ENCODE results near the gene MYOZ3.

MYOZ3 gene, protein sequence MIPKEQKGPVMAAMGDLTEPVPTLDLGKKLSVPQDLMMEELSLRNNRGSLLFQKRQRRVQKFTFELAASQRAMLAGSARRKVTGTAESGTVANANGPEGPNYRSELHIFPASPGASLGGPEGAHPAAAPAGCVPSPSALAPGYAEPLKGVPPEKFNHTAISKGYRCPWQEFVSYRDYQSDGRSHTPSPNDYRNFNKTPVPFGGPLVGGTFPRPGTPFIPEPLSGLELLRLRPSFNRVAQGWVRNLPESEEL

DNA sequence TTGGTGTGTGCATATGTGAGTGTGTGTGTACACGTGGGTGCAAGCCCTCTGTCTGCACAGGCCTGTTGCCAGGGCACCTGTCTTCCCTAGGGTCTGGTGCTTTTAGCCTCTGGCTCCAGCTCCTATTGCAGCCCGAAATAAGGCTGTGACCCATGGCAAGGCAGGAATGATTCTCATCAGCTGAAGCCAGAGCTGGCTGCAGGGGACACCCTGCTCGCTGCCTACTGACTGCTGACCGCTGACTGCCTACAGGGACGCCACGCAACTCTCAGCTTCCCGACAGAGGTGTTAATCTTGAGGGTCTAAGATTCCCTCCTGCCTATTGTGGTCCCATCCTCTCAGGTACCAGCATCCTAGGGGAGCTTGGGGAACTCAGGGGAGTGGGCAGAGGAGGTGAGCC is at the start of gene MYOZ3:
TSS of gene MYOZ3 (plus strand) at position 166 of the 400 bp plus-strand sequence. CDS start 1,691 bp downstream, outside the sequence.
- no peak for DNase-seq (ENCODE audit: low read depth)

DNA sequence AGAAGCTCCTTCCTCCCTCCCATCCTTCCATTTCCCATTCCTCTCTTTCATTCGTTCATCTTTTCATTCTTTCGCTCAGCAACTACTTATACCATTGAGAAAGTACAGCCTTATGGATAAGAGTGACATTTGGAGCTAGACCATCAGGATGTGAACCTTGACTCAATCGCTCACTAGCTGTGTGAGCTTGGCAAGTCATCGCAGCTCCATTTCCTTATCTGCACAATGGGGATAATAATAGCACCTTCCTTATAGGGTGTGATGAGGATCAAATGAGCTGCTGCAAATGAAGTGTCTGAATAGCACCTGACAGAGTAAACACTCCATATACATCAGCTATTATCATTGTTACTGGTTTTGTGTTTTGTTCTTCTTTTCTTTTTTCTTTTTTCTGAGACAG is 48.6 kb upstream of the MYOZ3 start:
- DNase-seq (ENCODE audit: low read depth): no peak

DNA sequence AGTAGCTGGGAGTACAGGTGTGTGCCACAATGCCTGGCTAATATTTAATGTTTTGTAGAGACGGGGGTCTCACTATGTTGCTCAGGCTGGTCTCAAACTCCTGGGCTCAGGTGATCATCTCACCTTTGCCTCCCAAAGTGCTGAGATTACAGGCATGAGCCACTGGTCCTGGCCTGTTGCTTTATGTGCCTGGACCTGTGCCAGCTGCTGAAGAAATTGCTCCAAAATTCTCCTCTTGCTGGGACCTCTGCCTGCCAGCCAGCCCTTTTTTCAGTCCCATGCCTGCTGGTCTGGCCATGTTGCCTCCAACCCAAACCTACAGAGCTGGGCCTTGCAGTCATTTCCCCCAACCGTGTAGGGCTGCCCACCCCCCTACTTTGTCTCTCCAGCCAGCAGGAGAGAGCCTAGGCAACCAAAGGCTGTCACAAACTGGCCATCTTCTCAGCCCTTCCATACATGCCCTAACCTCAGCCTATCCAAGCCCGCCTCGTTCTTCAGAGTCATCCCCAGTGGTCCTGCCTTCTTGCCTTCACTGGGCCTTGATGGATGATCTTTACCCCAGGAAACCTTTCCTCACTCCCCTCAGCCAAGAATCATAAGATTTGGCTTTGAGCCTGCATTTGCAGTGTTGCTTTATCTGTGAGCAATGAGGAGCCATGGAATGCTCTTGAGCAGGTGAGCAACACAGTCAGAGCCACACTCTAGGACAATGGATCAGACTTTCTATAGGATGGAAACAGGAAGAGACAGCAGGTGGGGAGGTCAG is 48.0 kb upstream of the MYOZ3 start:
- DNase-seq (ENCODE audit: low read depth): no peak

DNA sequence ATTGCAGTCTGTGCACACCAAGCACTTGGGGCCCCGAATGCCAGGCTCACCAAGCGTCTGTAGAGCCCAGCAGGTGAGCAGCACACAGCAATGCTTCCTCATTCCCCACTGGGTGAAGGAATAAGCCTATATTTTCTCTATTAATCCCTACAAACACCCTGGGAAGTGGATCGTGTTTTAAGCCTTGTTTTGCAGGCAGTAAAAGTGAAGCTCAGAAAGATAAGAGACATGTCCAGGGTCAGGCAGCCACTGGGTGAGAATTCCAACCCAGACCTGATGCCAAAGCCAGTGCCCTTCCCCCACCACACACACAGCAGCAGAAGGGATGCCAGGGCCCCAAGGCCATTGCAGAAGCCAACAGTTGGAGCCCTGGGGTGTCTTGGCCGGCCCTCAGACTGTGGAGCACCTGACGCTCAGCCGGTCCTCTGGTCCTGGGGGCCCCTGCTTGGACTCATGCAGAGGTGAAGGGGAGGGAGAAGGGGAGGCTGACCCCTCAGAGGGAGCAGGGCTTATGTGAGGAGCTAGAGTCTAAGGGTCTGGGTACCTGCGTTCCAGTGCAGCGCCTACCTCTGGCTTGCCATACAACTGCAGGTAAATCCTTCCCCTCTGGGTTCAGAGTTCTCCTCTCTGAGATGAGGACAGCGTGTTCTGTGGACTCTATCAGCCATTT is 46.9 kb upstream of the MYOZ3 start:
- DNase-seq (ENCODE audit: low read depth): no peak

DNA sequence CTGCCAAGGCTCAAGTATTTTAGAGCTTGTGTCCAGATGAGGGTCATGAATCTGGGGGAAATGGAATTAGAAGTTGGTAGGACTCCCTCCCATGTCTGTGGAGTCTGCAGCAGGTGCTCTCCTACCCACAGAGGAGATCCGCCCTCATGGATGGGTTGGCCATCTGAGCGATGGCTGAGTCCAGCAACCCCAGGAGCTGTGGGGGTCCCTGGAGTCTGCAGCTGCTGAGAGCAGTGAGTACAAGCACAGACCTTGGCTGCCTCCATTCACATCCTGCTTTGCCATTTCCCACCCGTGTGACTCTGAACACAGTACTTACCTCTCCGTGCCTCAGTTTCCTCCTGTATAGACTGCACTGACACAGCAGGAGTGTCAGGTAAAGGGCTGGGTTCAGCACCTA is 46.4 kb upstream of the MYOZ3 start:
- DNase-seq (ENCODE audit: low read depth): no peak

DNA sequence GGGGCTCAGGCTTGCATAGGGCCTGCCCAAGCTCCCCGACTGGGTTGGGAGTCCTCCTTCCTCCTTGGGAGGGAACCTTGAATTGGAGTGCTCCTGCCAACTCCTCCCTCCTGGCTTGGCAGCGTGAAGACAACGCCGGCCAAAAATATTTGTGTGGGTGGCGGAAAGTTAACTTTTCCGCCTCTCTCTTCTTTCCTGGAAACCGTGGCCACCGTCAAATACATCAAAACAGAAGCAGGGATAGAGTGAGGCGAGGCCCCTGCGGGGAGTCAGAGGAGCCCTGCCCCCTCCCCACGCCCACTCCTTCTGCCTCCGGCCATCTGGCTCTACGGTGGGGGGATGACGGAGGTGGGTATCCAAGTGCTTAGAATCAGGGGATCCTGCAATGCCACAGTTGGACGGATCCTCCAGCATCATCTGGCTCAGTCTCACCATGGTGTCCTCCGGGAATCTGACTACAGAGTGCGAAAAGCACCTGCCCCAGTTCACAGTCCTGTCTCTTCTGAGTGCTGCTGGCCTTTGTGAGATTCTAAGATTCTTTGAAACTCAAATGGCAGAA is 45.8 kb upstream of the MYOZ3 start:
- DNase-seq (ENCODE audit: low read depth): no peak

DNA sequence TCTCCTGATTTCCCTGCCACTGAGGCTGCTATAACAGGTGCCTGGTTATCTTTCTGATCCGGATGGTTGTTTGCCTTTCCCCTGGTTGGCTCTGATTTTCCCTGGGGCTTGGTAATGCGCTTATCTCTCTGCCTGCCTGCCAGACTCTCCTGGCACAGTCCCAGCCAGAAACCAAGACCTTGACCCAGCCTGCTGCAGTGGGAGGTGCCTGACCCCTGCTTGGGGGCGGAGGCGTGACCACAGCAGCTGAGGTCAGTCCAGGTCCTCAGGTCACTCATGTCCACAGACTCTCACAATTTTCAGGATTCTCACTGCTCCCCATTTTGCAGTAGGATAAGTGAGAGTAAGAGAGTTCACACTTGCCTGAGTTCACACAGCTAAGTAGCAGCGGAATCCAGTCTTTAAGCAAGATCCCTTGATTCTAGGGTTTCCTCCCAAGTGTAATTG is 45.0 kb upstream of the MYOZ3 start:
- DNase-seq (ENCODE audit: low read depth): no peak

DNA sequence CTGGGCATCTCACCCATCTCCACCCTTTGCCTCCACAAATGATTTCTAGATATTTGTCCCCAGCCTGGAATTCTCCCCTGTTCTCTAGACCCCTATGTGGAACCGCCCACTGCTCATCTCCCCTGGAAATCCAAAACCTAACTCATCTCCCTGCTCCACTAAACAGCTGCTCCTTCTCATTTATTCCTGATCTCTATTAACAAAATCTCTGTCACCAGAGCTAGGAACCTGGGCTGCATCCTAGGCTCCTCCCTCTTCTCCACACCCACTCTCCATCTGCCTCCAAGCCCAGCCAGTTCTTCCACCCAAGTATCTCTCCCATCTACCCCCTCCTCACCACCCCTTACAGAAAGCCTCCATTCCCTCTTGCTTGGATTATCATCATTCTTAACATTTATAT is 44.5 kb upstream of the MYOZ3 start:
- no peak for DNase-seq (ENCODE audit: low read depth)

DNA sequence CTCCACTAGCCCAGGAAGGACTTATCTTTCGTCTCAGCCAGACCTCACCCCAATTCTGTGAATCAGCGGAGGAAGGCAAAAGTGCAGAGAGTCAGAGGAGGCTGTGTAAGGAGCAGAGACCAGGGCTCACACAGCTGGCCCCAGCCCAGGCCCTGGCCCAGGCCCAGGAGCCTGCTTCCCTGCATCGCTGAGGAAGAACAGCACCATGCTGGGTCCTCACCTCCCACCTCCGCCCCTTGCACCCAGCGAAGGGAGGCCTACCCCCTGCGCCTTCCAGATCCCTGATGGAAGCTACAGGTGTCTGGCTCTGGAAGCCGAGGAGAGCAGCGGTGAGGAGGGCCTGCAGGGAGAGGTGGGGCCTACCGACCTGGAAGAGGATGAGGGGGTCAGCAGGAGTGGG is 42.9 kb upstream of the MYOZ3 start:
- DNase-seq (ENCODE audit: low read depth): no peak

DNA sequence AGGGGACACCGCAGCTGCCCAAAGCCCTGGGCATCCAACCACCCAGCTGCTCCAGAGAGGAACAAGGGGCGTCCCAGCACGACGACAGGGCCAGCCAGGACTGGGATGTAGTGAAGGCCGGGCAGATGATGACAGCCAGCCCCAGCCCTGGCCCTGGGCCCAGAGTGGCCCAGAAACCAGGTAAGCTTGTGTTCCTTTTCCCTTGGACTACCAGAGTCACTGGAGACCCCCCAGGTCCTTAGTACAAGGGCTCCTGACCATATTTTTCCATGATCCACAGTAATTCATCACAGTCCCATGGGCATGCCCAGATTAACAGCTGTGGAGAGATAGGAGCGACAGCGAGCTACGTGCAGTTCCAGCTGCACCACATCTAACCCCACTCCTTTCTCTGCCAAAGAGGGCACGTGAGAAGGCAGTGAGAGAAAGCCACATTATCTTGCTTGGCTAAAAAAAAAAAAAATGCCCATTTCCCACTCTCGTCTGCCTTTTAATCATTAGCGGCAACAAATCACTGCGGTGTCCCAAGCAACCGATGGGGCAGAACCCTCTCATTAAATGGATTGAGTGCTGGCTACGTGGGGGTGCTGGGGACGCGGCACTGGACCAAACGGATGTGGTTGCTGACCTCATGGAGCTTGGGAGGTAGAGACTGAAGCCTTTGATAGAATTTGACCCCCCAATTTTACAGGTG is 42.3 kb upstream of the MYOZ3 start:
- DNase-seq (ENCODE audit: low read depth): no peak

DNA sequence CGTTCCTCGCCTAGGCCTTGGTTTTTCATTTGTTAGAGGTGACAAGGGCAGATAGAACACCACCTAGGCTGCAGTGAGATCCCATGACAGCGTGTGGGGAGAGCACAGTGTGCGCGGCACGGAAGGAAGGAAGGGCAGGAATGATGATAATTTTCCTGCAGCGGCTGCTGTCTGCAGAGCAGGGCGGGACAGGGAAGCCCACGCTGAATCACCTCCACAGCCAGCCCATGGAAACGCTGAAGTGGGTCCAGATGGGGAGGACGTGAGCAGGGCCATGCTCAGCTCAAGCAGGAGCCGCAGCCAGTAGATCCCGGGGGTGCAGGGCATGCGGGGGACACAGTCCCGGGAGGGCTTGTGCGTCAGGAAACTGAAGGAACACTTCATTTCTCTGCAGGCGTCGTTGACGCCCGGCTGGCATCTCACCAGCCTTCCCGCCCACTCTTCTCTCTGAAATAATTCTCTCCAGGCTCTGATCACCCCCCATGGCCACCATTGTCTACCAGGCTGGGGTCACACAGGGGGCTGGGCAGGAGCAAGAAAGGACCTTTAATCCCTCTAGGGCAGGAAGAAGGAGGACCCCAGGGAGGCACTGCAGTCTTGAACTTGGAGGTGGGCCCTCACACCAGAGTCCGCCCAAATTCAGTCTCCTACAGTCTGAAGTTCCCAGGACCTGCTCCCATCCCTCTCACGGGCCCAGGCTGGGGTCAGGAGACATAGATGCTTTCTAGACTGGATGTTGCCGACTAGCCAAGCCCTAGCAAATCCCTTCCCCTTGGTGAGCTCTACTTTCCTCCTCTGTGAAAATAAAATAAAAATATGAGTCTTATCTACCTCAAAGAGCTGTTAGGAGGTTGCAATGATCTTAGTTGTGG is 41.5 kb upstream of the MYOZ3 start:
- no peak for DNase-seq (ENCODE audit: low read depth)

DNA sequence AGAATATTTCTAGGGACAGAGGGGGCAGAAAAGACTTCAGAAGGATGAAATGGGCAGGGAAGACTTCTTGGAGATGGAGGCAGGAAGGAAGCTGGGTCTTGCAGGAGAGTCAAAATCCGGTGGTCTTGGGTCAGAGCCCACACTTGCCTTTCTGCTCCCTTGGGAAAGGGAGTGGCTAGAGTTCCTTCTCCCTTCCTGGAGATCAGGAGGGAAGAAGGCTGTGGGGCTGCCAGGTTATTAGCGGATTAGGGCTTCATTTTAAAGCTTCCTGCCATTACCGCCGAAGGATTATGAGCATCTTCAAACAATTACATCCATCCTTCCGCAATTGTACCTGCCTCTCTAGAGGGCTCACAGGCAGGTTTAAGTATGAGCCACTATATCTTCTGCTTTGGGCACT is 39.8 kb upstream of the MYOZ3 start:
- DNase-seq (ENCODE audit: low read depth): no peak

DNA sequence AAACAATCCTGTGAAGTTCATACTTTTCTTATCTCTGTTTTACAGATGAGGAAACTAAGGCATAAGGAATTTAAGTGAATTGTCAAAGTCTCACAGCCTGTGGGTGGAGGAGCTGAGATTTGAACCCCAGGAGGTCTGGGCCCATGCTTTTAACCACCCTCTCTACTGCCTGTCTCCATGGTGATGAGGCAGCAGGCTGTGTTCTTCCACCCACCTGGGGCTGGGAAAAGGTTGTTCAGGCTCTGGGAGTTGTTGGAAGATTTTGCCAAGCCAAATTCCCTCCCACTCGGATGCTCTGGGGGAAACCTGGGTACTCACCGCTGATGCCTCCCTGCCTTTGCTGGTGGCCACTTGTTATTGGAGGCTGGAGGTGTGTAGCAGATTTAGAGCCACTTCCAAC is 38.9 kb upstream of the MYOZ3 start:
- DNase-seq (ENCODE audit: low read depth): no peak

DNA sequence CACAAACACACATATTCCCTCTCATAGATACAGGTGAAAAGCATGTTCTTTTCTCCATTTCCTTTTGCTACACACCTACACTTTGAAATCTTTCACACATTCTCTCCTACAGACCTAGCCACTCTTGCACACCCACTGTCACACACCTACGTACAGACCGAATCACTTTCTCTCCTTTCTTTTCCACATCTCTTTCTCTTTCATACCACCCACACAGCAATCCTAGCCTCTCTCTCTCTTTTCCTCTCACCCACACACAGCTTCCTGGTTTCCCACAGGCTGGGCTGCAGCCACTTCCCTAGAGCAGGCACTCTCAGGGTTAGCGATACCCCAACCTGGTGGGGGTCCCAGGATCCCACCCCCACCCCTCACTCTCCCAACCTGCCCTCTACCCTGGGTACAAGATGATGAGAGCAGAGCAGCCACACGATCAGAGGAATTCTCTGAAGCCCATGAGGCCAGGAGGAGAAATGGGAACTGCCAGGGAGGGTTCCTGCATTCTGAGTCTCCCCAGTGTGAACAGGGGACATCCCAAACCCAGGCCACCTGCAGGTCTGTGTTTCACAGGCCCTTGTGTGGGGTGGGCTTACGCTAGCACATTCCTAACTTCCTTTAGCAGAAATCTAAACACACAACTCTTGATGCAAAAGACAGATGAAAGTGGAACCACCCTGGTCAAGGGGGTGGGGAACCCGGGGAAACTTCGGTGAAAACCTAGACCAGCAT is 37.7 kb upstream of the MYOZ3 start:
- no peak for DNase-seq (ENCODE audit: low read depth)

DNA sequence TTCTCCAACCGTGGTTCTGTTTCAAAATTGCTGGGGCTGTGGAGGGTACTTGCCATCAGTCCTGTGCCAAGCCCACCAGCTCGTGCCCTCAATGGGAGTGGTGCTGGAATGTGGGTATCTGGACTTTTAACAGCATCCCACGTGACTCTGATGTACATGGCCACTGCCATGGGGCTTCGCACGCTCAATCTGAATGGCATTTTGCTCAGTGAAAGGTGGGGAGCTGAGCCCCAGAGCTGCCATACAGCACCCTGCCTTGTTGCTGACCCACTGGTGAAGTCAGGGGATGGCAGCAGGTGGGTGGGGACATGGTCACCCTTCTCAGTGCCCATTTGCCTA is 37.2 kb upstream of the MYOZ3 start:
- DNase-seq (ENCODE audit: low read depth): no peak

DNA sequence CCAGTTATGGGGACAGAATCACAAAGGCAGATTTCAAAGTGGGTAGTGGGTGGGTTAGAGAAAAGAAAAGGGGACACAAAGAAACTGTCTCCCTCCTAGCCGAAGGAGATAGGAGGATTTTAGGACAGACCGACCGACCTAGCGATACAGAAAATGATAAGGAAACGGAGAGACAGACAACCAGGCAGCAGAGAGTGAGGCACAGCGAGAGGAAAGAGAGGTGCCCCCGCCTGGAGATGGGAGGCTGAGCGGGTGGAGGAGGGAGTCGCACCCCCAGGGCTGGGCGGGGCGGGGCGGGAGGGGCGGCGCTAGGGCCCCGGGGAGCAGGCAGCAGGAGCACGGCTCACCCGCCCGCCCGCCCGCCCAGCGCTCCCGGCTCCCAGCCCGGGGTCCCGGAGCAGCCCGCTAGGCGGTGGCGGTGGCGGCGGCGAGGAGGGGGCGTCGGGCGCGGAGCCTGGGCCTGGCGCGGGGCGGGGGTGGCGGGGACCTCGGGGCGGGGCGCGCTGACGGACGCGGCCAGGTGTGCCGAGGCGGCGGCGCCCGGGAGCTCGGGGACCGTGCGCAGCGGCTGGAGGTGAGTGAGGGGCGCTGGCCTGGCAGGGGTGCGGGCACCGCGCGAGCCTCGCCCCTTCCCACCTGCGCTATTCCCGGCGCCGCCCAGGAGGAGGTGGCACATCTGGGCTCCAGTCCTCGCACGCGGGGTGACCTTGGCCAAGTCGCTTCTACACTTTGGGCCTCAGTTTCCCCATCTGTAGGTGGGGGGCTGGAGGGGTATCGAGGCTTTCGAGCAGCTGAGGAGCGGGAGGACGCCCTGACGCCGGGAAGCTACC is 36.5 kb upstream of the MYOZ3 start:
- no peak for DNase-seq (ENCODE audit: low read depth)

DNA sequence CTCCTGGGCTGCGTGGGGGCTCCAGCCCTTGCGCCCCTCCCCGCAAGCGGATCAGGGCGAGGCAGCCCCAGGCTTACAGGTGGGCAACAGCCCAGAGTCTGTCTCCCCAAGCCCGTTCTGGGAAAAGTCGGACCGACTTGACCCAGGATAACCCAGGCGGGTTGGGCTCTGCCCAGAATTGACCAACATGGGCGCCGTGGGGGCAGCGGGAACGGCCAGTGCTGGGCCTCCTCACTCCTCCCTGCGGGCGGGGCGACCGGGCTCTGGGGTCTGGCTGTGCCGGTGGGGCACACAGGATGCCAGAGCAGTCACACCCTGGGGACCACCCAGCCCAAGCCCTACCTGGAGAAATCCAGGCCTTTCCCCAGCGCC is 35.9 kb upstream of the MYOZ3 start:
- DNase-seq (ENCODE audit: low read depth): no peak

DNA sequence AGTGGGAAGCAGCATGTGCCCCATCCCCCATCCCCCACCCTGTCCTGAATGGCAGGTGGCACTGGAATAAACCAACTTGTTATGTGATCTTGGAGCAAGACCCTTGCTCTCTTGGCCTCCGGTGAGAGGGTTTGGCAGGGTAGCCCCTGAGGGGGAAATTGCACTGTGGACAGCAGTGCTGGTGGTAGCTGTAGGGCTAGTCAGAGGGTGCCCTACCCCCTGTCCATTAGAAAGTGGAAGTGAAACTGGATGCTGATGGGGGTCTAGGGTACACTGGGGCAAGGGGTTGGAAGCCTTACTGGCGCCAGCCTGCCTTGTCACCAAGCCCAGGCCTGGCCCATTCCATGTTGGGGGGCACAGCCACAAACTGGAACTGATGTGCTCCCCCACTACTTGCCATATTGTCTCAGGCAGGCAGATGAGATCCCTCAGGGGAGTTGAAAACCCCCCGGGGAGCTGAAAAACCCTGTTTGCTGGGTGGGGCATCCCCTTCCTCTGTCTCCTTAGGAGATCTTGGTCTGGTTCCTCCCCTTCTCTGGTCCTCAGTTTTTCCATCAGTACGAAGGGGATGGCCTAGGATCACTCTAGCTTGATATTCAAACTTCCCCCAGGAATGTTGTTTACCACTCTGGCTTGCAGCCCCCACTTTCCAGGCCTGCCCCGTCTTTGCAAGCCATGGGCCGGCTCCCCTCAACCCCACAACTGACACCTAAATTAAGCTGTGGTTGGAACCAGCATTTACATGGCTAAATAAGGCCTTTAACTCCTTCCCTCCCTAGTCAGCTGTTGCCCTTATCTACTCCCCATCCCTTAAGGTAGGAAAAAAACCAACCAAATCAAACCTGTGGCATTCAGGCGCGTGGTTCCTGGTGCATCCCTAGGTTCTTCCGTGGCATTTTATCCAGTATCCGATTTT is 35.0 kb upstream of the MYOZ3 start:
- no peak for DNase-seq (ENCODE audit: low read depth)

DNA sequence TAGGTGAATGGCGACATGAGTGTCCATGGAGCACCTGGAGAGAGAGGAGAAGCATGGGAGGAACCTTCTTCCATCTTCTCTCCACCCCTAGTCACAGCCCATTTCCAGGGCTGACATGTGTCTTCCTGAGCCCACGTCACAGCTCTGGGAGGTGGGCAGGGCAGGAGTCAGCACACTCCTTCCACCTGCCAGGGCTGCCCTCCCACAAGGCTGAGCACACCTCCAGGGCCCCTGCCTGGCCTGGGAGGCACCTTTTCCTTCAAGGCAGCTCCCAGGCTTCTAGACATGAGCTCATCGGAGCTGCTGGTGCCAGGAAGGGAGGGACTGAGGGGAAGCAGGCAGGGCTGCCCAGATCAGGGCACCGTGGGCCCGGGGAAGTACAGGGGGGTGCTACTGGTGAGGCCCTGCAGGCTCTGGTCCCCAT is 34.2 kb upstream of the MYOZ3 start:
- DNase-seq (ENCODE audit: low read depth): no peak
